Stimulated activated CD8-positive, alpha-beta memory T cell treated with anti-CD3 and anti-CD28 coated beads, Interleukin-12 subunit alpha, Interleukin-12 subunit beta, amount 100 ng/mL, for 1 hour (primary cell): Measurements from ENCODE around the gene GNA15.
"Not testable (repeated sequence)": the region's sequence is repeated elsewhere in the genome, so short reads cannot be mapped to it uniquely, and the experiment has no call there.

Experiments
- DNase-seq: peaks from one replicate; pipeline ENCODE4 v3.0.0-alpha.2; 2020; ENCODE audit warnings: low read depth

Gene GNA15, protein sequence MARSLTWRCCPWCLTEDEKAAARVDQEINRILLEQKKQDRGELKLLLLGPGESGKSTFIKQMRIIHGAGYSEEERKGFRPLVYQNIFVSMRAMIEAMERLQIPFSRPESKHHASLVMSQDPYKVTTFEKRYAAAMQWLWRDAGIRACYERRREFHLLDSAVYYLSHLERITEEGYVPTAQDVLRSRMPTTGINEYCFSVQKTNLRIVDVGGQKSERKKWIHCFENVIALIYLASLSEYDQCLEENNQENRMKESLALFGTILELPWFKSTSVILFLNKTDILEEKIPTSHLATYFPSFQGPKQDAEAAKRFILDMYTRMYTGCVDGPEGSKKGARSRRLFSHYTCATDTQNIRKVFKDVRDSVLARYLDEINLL

DNA sequence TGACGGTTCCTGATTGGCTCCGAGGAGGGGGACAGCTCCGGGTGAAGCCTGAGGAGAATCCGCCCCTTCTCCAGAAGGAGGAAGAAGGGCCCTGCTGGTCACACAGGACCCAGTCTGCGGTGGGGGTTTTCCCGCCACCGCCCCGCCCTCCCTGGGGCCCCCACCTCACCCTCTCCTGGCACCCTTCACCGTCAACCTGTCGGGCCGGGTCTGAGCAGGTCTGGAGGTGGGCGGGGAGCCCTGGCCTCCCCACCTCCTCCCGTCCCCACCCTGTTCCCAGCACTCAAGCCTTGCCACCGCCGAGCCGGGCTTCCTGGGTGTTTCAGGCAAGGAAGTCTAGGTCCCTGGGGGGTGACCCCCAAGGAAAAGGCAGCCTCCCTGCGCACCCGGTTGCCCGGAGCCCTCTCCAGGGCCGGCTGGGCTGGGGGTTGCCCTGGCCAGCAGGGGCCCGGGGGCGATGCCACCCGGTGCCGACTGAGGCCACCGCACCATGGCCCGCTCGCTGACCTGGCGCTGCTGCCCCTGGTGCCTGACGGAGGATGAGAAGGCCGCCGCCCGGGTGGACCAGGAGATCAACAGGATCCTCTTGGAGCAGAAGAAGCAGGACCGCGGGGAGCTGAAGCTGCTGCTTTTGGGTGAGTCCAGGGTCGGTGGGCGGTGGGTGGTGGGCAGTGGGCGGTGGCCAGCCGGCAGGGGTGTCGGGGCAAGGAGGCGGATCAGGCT lies at the start of gene GNA15:
Gene GNA15, plus strand, starts transcription at position 73 of the 723 bp plus-strand sequence. Its CDS starts 418 bp downstream, at position 491.
- no peak for DNase-seq

DNA sequence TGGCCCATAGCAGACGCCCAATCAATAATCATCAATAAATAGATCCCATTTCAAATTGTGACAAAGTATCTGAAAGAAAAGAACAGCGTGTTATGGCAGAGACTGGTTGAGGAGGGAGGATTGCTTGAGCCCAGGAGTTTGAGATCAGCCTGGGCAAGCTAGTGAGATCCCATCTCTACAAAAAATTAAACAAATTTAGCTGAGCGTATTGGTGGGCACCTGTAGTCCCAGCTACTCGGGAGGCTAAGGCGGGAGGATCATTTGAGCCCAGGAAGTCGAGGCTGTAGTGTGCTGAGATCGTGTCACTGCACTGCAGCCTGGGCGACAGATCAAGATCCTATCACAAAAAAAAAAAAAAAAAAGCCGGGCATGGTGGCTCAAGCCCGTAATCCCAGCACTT lies 48.1 kb upstream of the GNA15 start:
- no peak for DNase-seq

DNA sequence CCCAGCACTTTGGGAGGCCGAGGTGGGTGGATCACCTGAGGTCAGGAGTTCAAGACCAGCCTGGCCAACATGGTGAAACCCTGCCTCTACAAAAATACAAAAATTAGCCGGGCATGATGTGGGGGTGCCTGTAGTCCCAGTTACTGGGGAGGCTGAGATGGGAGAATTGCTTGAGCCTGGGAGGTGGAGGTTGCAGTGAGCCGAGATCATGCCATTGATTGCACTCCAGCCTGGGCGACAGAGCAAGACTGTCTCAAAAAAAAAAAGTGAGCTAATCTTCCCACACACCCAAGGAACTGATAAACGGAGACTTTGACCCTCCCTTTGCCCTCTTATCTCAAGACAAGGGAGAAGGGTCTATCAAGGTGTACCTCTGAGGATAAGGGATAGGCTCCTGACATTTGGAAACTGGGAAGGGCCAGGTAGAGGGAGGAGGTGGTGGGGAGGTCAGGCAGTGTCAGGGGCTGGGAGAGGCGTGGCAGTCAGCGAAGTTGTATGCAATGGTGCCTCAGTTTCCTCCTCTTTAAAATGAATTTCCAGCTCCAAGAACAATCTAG lies 46.5 kb upstream of the GNA15 start:
- DNase-seq = not testable (repeated sequence)

DNA sequence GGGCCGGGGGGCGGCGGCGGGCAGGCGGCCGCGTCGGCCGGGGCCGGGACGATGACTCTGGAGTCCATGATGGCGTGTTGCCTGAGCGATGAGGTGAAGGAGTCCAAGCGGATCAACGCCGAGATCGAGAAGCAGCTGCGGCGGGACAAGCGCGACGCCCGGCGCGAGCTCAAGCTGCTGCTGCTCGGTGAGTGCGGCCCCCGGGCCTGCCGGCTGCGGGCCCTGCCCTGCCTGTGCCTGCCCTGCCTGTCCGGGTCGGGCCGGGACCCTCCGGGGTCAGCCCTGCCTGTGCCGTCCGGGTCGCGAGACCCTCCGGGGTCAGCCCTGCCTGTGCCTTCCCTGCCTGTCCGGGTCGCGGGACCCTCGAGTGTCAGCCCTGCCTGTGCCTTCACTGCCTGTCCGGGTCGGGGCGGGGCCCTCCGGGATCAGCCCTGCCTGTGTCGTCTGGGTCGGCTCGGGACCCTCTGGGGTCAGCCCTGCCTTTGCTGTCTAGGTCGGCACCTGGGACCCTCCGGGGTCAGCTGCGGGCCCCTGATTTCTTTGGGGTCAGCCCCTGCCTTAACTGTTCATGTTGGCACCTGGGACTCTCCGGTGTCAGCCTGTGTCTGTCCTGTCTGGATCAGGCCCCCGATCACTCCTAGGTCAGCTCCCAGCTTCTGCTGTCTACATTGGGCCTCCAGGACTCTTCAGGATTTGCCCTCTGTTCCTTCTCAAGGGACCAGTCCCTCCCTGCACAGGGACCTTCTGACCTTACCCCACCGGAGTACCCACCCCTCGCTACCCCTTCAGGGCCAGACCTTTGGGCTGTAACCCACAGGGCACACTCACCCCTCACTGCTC lies 41.0 kb upstream of the GNA15 start:
- DNase-seq = no peak

DNA sequence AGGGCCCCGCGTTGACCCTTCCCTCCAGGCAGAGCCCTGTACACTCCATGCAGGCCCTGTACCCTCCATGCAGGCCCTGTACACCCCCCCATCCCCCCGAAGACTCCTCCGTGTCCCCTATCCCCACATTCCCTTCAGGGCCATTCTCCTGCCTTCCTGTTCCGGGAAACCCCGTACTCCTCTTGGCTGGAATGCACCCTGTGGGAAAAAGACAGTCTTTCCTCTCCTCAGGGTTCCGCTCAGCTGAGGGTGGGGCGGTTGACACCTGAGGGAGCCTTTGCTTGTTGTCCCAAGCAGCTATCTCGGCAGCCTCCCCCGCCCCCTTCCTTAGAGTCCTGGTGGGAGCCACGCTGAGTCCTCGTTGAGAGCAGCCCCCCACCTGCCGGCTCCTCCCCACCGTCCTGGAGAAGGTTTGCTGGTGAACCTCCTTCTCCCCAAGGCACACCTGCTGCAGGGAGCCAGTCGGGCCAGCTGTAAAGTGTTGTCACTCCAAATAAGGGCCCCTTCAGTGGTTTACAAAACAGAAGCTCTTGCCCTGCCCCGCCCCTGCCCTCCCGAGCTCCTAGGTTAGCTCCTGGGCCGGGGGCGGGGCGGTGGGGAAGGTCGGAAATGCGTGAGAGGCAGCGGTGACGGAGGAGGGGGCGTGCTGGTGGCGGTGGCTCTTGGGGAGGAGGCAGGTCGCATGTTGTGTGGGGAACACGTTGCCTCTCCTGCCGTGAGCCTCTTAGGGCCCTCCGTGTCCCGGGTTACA lies 40.2 kb upstream of the GNA15 start:
- peak; percentile 17 for DNase-seq

DNA sequence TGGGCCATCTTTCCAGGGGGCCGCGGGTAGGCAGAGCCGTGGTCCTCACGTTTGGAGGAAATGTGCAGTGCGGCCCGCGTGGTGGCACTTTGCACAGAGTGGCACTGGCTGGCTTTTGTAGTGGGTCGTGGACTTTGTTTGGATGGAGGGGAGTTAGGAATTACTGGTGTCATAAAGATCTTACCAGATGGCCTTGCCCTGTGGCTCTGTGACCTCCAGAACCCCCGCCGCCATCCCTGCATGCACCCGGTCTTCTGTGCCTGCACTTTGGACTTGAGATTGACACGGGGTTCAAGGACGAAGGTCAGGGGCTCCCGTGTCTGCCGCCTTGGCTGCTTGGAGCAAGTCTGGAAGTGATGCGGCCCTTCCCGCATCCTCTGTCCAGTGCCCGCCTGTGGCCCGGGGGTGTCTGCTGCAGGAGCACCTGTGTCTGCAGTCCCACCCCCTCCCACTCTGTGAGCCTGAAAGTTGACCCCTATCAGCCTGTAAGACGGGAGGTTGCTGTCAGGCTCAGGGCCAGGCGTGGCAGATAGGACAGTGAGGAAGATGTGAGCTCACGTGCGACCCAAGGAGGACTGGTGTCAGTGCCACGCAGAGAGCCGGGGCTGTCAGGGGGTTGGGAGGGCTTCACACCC lies 39.4 kb upstream of the GNA15 start:
- no peak for DNase-seq

DNA sequence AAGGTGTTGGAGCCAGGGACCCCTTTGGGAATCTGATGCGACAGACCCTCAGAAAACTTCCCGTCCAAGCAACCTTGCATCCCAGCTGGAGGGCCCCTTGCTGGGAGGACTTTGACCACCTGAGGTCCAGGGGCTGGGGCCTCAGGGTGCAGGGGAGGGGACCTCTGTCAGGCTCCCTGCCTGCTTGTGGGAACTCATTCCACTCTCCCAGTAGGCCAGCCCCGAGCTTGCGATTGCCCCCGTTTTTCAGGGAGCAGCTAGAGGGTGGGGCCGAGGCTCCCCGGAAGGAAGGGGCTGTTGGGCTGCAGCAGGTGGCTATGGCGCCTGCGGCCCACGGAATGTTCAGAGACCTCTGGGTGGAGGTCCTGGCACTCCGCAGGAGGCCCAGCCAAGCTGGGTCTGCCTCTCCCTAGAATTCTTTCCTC lies 38.9 kb upstream of the GNA15 start:
- DNase-seq = no peak

DNA sequence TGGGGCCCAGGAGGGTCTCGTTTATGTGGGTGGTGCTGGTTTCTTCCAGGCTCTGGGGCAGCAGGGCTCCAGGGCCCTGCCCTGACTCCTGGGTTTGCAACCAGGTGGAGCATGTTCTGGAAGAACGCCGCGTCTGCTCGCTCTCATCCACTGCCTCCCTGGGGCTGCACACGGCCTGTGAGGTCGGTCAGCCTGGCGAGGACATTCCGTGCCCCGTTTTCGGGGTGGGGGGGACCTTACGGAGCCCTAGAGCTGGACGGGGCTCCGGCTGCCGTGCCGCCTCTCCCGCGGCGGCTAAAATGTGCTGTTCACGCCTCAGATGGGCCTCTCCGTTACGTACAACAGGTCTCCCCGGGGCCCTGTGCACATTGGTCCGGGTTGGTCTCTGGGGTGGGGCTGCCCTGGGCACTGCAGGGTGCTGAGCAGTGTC lies 38.4 kb upstream of the GNA15 start:
- no peak for DNase-seq

DNA sequence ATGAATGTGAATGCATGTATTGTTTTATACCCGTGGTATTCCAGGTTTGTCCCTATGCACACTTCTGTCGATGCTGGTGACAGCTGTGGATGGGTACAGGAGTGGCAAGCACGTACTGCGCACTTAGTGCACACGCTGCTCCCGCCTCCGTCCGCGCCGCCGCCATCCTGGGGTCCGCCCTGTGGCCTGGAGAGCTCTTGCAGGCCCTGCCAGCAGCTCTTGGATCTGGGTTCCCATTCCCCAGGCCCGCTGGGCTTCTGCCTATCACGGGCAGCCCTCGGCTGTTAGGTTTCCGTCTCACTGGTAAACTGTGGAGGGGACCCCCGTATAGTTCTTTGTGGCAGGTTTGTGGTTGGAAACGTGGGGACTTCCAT lies 37.7 kb upstream of the GNA15 start:
- DNase-seq = no peak

DNA sequence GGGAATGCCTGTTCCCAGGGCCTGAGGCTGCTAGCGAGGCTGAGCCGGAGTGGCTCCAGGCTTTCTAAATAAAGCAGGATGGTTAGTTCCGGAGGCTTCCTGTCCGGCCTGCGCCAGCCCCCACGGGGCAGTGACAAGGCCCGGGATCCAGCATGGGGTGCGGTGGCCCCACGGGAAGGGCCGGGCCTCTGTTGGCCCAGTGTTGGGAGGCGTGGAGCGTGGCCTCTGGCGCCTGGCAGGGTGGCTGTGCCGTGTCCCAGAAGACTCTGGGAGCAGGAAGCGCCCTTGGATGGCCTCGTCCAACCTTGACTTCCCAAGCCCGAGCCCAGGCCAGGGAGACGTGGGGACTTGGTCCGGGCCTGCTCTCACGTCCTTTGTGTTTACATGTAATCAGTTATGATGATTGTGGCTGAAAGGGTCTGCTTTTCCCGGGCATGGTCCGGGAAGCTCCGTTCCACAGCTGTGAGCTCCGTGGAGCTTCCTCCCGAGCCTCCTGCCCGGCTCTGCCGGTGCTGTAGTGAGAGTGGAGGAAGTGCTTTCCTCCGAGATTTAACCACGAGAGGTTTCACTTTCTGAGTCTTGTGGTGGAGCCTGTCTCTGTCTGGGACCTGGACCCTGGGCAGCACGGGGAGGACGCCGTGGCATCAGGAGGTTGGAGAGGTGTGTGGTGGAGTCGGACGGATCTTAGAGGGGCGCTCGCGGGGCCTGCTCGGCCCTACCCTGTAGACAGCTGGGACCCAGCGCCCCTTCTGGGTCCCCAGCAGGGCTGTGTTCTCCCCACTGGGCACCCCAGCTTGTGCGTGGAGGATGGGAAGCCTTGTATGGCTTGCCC lies 37.1 kb upstream of the GNA15 start:
- DNase-seq = no peak

DNA sequence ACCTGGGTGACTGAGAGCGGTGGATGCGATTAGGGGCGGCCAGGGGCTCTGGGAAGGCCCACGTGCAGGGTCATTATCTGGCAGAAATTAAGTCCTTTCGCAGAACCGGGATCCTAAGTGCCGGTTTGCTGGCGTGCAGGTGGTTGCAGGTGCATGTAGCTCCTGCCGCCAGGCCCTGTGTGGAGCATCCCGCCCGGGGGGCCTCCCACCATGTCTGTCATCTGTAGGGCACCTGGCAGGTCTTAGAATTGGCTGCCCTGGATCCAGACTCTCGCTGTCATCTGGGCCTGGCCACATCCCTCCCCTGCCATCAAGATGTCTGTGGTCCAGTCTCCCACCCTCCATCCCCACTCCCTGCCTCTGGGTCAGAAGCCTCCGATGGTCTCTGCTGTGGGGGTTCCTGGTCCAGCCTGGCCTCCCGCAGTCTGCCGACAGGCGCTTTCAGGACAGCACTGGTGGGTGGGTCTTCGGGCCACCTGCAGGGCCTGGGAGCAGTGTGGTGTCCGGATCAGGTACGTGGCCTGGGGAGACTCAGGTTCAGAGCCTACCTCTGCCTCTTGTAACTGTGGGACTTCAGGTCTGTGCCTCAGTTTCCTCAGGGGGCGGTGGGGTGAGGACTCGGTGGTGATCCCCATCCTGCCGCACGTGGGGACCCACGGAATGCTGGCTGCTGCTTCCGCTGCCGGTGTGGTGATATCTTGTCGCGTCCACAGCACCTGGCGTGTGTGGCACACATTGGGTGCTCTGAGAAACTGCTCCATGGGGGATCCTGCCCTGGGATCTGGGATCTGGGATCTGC lies 36.3 kb upstream of the GNA15 start:
- DNase-seq = no peak

DNA sequence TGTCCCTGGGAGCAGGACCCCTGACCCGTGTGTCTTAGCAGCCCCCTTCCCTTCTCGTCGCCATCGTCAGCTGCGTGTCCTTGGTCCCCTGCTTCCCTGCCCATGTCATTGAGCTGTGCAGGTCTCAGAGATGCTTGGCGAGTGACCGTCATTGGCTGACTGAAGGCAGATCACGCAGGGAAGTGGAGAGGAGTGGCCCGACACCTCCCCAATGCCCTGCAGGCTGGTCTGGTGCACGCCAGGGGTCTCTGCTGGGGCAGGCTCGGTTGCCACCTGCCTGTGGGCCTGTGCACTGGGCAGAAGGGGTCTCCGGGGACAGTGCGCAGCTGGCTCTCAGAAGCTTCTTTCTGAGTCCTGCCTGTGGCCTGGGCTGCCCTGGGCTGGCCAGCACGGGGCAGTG lies 35.5 kb upstream of the GNA15 start:
- no peak for DNase-seq

DNA sequence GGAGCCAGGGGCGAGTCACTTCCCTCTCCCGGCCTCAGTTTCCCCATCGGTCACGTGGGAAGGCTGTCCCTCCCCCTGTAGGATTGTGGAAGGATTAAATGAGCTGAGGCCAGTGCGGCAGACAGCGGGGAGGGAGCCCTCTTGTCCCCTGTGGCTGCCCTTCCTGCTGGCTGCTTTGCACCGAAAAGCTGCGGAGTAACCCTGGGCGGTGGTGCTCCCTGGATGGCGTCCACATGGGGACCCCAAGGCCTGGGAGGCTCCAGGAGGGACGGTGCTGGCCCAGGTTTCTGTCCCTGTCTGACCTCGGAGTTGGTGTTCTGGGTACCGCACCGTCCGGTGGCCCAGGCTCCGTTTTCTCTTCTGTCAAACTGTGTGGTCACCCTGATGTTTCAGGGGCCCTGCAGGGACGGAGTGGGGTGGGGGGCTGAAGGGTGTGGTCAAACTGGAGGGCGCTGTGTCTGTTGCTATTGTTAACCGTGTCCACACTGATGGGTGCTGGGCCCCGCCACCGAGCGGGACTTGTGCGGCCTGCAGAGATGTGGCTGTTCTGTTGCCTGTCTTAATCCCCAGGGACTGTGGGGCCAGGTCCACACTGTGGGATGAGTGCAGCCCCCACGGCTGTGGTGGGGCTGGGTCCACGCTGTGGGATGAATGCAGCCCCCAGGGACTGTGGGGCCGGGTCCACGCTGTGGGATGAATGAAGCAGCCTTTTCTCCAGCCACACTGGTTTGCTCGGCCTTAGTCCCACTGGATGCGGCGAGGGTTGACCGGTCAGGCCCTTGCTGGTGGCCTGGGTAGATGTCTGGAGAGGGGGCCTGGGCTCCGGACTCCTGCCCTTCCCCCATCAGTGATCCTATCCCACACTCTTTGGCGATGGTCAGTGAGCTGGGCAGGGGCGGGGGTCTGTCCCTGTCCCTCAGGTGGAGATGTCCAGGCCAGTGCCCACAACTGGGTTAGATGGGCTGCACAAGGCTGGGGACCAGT lies 34.8 kb upstream of the GNA15 start:
- DNase-seq = no peak

DNA sequence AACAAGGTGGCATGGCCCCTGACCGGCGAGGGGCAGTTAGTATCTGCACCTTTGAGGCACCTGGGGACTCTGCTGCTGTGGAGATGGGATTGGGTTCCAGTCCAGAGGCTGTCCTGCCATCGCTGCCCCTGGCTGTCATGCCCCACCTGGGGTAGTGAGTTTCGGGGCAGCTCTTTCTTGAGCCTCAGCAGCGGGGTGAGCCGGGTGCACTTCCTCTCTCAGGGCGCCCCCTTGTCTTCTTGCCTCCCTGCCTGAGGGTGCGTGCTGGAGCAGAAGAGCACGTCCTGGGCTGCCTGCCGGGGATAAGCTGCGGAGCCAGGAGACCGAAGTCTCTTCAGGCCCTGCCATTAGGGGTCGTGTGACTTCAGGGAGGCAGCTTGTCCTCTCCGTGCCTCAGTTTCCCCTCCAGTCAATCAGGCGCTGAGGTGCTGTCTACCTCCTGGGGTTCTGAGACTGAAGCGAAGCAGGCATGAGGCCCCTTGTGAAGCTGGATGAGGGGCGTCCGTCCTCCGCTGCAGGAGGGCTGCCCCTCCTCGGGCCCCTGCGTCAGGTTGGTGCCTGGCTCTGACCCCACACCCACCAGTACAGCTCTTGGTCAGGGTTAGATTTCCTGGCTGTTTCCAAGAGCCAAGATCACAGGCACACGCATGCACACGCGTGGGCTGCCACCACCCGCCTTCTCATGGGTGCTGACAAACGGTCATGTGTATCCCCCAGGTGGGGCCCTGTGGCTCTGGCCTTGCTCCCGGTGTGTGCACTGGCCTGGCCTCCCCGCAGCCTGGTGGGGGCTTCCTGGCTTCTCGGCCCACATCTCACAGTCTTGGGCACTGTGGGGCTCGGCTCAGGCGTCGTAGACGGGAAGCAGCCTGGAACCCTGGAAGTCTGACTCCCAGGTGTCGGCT lies 33.3 kb upstream of the GNA15 start:
- DNase-seq = no peak

DNA sequence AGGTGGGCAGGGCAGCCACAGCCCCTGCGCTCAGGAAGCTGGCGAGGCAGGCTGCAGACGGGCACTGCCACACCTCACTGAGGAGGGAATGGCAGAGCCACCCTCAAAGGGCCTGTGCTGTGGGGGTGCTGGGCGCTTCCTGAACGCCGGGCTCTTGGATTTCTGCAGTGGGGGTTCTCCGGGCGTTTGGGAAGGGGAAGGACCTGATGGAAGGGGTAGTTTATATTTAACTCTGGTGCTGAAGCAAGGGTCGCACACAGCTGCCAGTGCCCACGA lies 31.2 kb upstream of the GNA15 start:
- DNase-seq = no peak

DNA sequence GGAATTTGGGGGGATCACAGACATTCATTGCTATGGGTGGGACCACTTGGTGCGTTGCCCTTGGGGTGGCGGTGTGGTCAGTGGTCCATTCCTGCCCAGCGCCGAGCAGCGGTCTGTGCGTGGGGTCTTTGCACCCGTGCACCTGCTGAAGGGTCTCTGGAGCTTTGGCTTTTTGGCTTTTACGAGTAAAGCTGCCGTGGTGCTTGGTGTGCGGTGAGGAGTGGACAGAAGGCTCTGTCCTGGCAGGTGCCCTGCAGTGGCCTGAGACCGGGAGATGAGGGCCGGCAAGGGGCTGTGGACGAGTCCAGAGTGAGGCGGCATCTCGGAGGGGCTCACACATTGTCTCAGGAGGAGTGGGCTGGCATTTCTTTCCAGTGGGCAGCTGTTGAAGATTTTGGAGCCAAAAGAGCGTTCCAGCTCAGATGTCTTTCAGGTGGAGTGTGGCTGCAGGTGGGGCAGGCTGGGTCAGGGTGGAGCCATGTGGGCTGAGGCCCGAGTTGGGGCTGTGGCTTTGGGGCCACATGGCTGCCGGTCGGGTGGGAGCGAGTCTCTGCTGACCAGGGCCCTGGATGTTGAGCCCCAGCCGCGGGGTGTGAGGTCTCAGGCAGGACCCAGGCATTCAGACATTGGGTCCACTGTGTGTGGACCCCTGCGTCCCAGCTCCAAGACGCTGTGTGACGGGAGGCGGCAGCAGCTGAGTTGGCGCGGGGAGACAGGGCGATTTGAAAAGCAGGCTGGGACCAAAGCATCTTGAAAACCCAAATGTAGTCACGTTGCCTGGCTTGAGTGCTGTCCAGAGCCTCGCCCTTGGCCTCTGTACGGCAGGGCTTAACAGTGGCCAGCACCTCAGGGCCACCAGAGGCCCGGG lies 30.0 kb upstream of the GNA15 start:
- no peak for DNase-seq
